GM21390 (cell line): ENCODE results near the gene EVA1A.
"Not testable (repeated sequence)": the region's sequence is repeated elsewhere in the genome, so short reads cannot be mapped to it uniquely, and the experiment has no call there.

Experiments
- ATAC-seq: cut with Tn5 transposase; IDR thresholded peaks from one replicate; pipeline ENCODE4 v1.9.1; 2021; ENCODE audit not compliant: unreplicated experiment

The EVA1A gene

DNA sequence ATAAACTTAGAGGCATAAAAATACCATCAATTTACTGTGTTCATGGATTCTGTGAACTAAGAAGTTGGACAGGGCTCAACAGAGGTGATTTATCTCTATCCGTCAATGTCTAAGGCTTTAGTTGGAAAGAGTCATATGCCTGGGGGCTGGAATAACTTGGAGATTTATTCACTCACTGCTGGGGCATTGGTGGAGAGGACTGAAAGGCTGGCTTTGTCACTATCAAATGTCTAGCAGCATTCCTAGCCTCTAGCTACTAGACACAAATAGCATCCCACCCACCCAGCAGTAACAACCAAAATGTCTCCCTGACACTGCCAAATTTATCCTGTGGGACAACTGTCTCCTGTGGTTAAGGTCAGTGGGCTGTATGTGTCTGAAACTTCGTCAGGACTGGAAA lies 71.0 kb downstream of the EVA1A start:
- ATAC-seq, result no peak

DNA sequence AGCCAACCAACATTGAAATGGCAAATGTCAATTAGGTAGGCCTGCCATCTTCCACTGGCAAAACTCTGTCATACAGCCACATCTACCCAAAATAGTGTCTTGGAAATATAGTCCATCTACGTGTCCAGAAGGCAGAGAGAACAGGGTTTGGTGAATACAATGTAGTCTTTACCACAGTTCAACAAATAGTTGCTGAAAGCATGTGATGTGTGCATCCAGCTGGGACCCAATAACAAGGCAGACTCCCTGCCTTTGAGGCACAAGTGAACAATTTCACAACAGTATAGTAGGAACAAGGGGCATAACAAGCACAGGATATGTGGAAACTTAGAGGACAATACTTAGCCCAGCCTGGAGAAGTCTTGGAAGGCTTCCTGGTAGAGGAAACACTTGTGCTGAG lies 72.6 kb downstream of the EVA1A start:
- no peak for ATAC-seq

DNA sequence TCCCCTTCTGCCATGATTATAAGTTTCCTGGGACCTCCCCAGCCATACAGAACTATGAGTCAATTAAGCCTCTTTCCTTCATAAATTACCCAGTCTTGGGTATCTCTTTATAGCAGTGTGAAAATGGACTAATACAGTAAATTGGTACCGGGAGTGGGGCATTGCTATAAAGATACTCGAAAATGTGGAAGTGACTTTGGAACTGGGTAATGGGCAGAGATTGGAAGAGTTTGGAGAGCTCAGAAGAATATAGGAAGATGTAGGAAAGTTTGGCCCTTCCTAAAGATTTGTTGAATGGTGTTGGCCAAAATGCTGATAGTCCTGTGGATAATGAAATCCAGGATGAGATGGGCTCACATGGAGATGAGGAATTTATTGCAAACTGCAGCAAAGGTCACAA lies 74.0 kb downstream of the EVA1A start:
- not testable (repeated sequence) for ATAC-seq

DNA sequence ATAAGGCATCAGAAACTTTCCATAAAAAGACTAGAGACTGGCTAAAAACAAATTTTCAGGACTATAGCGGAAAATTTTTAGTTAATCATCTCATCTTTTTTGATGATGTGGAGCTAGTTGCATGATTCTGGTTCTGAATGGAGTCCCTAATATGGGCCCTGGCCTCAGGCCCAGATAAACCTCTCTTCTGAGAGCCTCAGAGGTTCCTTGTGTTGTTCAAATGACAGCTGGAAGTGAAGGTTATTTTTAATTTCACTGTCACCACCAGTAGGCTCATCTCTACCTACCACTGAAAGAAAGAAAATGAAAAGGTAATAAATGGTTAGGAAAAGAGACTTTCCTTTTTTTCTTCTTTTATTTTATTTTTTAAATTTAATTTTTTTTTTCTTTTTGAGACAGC lies 75.9 kb downstream of the EVA1A start:
- no peak for ATAC-seq

DNA sequence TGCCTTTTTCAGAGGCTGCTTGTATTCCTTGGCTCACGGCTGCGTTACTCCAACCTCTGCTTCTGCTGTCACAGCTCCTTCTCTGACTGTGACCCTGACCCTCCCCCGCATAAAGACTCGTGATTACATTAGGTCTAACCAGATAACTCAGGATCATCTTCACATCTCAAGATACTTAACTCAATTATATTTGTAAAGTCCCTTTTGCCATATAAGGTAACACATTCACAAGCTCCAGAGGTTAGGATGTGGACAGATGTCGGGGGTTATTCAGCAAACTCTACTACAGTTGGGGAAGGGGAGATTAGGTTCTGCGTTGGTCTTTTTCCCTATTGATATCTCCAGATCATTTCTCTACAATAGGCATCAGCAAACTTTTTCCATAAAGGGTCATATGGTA lies 76.9 kb downstream of the EVA1A start:
- ATAC-seq, result no peak

- ATAC-seq, result no peak
These were observed 78.3 kb downstream of the EVA1A start for GRCh38 chr2:75482398-75482797.

DNA sequence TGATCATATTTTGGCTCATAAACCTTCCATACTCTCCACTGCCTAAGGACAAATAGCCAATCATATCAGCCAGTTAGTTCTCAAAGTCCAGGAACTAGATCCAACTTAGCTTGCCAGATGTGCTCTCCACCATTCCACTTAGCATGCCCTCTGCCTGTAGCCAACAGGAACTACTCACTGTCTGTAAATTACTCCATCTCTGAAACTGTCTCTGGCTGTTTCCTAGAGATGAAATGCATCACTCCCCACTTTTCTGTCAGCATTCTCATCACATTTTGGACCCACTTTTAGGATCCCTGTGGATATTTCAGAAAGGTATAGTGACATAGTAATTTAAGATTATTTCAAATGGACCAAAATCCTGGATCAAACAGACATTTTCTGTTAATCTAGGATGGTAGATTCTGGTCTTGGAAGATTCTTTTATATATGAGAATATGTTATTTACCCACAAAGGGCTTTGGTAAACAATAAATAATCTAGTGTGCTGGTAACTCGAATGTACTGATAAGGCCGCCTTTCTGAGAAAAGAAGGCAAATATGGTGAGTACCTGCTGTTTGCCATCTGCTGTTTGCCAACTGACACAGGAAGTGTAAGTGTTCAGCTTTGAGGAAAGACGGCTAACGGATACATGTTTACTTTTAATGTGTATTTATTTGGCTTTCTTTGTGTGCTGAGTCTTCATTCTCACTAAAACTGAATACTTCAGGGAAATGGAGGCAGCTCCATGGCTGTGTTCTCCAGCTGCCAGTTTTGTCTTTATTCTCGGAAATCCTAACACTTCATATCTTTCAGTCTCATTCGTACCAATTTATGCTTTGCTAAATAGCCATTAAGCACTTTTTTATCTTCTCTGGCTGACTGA lies 79.5 kb downstream of the EVA1A start:
- ATAC-seq, result no peak

- not testable (repeated sequence) for ATAC-seq
These were observed 83.0 kb downstream of the EVA1A start for GRCh38 chr2:75477696-75478095.

DNA sequence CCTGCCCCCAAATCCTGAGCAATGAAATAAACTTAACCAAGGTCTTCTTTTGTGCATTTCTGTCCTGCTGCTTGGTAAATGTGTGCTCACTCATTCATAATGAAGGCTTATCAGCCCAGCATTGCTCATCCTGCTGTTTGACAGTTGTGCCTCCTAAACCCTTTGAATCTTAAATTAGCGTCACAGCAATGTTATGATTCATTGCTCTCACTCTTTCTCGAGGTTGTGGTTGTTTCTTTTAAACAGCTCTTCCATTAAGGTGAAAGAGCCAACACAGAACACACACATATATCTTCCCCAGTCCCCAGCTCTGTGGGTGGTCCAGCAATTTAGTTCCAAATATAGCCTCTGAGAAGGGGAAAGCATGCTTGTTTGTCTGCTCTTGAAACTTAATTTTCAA lies 84.0 kb downstream of the EVA1A start:
- ATAC-seq, result no peak

DNA sequence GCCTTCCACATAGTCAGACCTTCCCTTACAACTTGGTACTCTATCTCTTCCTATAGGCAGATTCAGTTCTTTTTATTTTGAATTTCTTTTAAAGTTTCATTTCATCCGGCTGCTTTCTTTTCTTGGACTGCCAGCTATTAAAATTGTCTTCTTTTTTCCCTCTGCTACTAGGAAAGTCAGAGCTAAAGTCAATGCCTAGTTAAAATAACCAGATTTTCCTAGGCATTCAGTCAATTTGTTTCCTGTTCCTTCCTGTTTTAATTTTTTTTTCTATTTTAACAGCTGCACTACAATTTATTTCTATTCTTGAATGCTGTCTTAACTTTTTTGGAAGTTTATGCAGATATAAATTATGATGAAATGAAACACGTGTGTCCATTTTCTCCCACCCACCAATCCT lies 84.8 kb downstream of the EVA1A start:
- no peak for ATAC-seq

GRCh38 chr2:75475049-75475448 lies 85.7 kb downstream of the EVA1A start:
- ATAC-seq, result no peak

- no peak for ATAC-seq
These were observed 86.6 kb downstream of the EVA1A start for GRCh38 chr2:75474115-75474514.

- ATAC-seq, result no peak
These were observed 93.9 kb downstream of the EVA1A start for GRCh38 chr2:75466708-75467311.

GRCh38 chr2:75465317-75465984 lies 95.3 kb downstream of the EVA1A start:
- ATAC-seq, result no peak

DNA sequence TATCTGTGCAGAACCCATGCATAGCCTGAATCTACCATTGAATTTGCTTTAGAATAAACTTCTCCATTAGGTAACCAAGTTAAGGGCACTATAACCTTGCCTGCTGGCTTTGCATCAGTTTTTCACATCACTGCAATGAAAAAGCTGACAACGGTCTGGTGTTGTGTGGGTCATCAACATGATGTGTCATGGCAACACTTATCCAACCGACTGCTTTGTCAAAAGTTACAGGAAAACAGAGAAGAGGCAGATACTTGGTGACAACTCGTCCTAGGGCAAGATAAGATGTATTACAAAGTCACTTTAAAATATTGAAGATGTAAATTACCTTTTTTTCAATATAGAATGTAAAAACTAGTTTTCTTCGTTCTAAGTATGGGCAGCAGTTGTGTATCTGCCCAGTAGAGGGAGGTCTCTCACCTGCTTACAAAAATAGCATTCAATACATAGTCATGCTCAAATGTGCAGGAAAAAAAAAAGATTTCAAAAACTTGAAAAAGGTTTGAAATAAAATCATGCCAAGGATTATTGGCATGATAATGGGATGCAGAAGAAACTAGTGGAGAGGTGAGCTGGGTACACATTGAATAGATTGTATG lies 96.3 kb downstream of the EVA1A start:
- ATAC-seq, result no peak

DNA sequence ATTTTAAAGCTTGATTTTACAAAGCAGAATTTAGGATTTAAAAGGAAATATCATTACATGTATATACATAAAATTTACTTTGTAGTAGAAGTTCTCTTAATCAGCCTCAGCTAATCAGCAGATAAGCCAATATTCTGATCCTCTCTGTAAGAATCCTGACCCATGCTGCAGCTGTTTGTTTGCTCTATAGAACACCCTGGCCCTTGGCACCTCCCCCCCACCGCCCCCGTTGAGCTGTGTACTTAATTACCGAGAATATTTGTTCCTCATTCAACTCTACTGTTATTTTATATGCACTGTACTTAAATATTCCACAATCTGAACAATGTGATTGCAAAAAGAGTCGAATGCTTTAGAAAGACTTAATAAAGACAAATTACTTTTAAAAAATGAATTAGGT lies 98.0 kb downstream of the EVA1A start:
- no peak for ATAC-seq

- ATAC-seq, result no peak
These were observed 98.5 kb downstream of the EVA1A start for GRCh38 chr2:75462206-75462605.

DNA sequence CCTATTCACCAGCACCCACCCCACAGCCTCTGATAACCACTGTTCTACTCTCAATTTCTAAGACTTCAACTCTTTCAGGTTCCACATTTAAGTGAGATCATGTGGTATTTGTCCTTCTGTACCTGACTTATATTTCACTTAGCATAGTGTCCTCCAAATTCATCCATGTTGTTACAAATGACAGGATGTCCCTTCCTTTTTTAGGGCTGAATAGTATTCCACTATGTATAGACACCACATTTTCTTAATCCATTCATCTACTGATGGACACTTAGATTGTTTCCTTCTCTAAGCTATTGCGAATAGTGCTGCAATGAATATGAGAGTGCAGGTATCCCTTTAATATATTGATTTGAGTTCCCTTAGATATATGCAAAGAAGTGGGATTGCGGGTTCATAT lies 100.1 kb downstream of the EVA1A start:
- ATAC-seq, result no peak

DNA sequence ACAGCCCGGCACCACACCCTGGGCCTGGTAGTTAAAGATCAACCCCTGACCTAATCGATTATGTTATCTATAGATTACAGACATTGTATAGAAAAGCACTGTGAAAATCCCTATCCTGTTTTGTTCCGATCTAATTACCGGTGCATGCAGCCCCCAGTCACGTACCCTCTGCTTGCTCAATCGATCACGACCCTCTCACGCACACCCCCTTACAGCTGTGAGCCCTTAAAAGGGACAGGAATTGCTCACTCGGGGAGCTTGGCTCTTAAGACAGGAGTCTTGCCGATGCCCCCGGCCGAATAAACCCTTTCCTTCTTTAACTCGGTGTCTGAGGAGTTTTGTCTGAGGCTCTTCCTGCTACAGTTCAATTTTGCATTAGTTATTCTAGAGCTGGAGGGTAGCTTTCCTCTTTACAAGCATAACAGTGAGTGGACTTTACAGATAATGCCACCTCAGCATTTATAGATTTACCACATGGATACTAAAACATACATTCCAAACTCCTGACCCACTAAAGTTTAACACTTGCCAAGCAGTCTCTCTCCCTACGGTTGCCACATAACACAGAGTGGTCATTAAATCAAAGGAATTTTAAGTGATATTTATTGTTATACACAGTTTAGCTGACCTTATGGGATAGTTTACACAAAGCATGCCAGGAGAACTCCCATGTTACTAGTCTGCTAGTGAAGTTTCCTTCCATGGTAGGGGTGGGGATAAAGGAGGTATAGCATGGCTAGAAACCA lies 101.0 kb downstream of the EVA1A start:
- no peak for ATAC-seq

DNA sequence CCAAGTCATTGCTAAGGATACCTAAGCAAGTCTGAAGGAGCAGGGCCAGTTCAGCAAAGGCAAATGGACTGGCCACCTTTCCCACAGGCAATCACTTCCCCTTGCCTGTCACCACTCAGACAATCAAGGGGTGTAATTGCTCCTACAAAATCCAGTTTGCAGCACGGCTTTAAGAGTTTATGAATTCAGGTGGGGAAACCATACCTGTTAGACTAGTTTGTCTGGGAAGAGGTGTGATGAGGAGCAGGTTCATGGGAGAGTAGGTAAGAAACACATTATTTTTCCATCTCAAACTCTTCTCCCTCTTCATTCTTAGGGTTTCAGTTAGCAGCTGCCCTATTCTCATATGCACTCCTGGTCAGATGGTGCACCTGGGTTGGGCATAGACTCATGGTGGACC lies 102.5 kb downstream of the EVA1A start:
- no peak for ATAC-seq

- no peak for ATAC-seq
These were observed 103.9 kb downstream of the EVA1A start for GRCh38 chr2:75456825-75457224.
